ENCODE data around the gene PNKD.

Gene PNKD

GRCh38 chr2:218343591-218343990 is 73.3 kb downstream of the PNKD start:
- no peak for DNase-seq

- no peak for DNase-seq
These were observed 73.9 kb downstream of the PNKD start for GRCh38 chr2:218344090-218344754.

GRCh38 chr2:218344755-218345417 is 74.6 kb downstream of the PNKD start:
- DNase-seq = no peak

- DNase-seq = no peak
These were observed 75.3 kb downstream of the PNKD start for GRCh38 chr2:218345491-218346236.

GRCh38 chr2:218347172-218347571 is 76.9 kb downstream of the PNKD start:
- no peak for DNase-seq

GRCh38 chr2:218354045-218354444 is 83.7 kb downstream of the PNKD start:
- no peak for DNase-seq

- DNase-seq = no peak
These were observed 84.6 kb downstream of the PNKD start for GRCh38 chr2:218354850-218355443.

- DNase-seq = no peak
These were observed 87.2 kb downstream of the PNKD start for GRCh38 chr2:218357236-218358177.

- peak; percentile 91 to 97 (median 96) for DNase-seq
These were observed 90.1 kb downstream of the PNKD start for GRCh38 chr2:218360453-218360852.

GRCh38 chr2:218362606-218363005 is 92.3 kb downstream of the PNKD start:
- no peak for DNase-seq

- DNase-seq = peak in 2 of 4 experiments; percentile 71 to 77
These were observed 93.4 kb downstream of the PNKD start for GRCh38 chr2:218363736-218364135.

- no peak for DNase-seq
These were observed 93.9 kb downstream of the PNKD start for GRCh38 chr2:218364196-218364595.

GRCh38 chr2:218366621-218367414 is 96.5 kb downstream of the PNKD start:
- no peak for DNase-seq

GRCh38 chr2:218367415-218368149 is 97.3 kb downstream of the PNKD start:
- DNase-seq = peak; percentile 98 to 99 (median 99)

GRCh38 chr2:218368150-218368528 is 97.8 kb downstream of the PNKD start:
- no peak for DNase-seq

GRCh38 chr2:218368621-218369153 is 98.4 kb downstream of the PNKD start:
- DNase-seq = peak; percentile 47 to 67 (median 60)

- peak; percentile 31 to 68 (median 65) for DNase-seq
These were observed 99.0 kb downstream of the PNKD start for GRCh38 chr2:218369330-218369729.

GRCh38 chr2:218370410-218371063 is 100.2 kb downstream of the PNKD start:
- DNase-seq = peak; percentile 93 to 99 (median 94)

- DNase-seq = peak; percentile 59 to 75 (median 66)
These were observed 101.6 kb downstream of the PNKD start for GRCh38 chr2:218371983-218372350.

GRCh38 chr2:218374795-218375194 is 104.5 kb downstream of the PNKD start:
- DNase-seq = no peak

Measured in suppressor macrophage (primary cell).